Right lobe of liver (tissue), 6 donors: ENCODE data around the gene FMO2. TPM values are rescaled to one million over a fixed set of nuclear protein-coding genes. Genes with fewer than 3 reads are reported as not detected.

Experiments used
- ATAC-seq, 4 donors: fragments of 200-7000 bp; cut with Tn5 transposase; one replicate each; pipeline ENCODE4 v1.9.1; 2020; ENCODE audit warnings: mild to moderate bottlenecking in 4 of 4, moderate library complexity in 4 of 4
- DNase-seq, 3 donors: peaks; one replicate each; pipeline ENCODE4 v3.0.0-alpha.2; 2020
- H3K27ac ChIP-seq, 3 donors: fragments of 200-600 bp; one replicate each; pipeline ENCODE4 v1.8.0; 2022
- H3K27me3 ChIP-seq, 2 donors: fragments of 200-600 bp; one replicate each; pipeline ENCODE4 v1.8.0; 2022
- H3K36me3 ChIP-seq, 4 donors: fragments of 200-600 bp; sonication (generic) in 1 of 4; one replicate each; pipeline versions ENCODE4 v1.5.1 to v1.8.0; 2017 to 2022; ENCODE audit warnings: control low read depth in 1 of 4
- H3K4me1 ChIP-seq, 4 donors: fragments of 200-600 bp; sonication (generic) in 1 of 4; one replicate each; pipeline versions ENCODE4 v1.5.1 to v1.8.0; 2017 to 2022; ENCODE audit warnings: control low read depth in 1 of 4
- H3K4me3 ChIP-seq, 3 donors: fragments of 200-600 bp; one replicate each; pipeline ENCODE4 v1.8.0; 2022
- H3K9me3 ChIP-seq, 4 donors: fragments of 200-600 bp; sonication (generic) in 1 of 4; one replicate each; pipeline versions ENCODE4 v1.5.1 to v1.8.0; 2017 to 2022; ENCODE audit warnings: control low read depth in 1 of 4
- POLR2A ChIP-seq: fragments of 450-650 bp; IDR thresholded peaks from one replicate; pipeline ENCODE4 v1.6.1; 2017; ENCODE audit warnings: antibody characterized with exemption, mild to moderate bottlenecking
- WGBS: methylation state at CpG from one replicate; pipeline ENCODE4 v1.1.6; 2018; ENCODE audit warnings: low coverage, low lambda C conversion rate; ENCODE audit not compliant: insufficient coverage; ENCODE audit errors: missing lambda C conversion rate; 5-methylcytosine and 5-hydroxymethylcytosine counted together
- intact Hi-C, 2 donors: fragments of 100-400 bp; cut with DNase I; formaldehyde crosslinking; loops; one replicate each; pipeline versions ENCODE4 v1.11.2 to v1.14.1; 2022
- long read RNA-seq: library from polyadenylated mRNA; unstranded; transcript quantifications from one replicate; pipeline ENCODE4 v2.0.0, GENCODE V29; 2019
- total RNA-seq, 6 experiments: library from RNA; depleted of rRNA in 2 of 6; stranded (reverse); fragments of >200 nt in 2 of 6; fragmentation: NEBNext Ultra II Directional in 3 of 6; extraction: Animal tissue kit (Norgen Biotek cat#: 25700) in 3 of 6; gene quantifications; one replicate each; pipeline versions ENCODE4 v1.1.0 to v1.2.4, GENCODE V29; 2016 to 2023
- TF ChIP-seq, protein P1 (sequence below), 4 donors: fragments of 200-600 bp in 3 of 4; fragments of 450-650 bp in 1 of 4; IDR thresholded peaks; one replicate each; pipeline versions ENCODE4 v1.5.1 to v1.8.0; 2016 to 2022; ENCODE audit warnings: antibody characterized with exemption in 4 of 4, mild to moderate bottlenecking in 2 of 4
- donor health status: DM: no; HTN: yes; CAD: no.
- donor health status: DM: no; HTN: no; CAD: no.
- donor health status: DM: no; HTN: no; CAD: no.
- donor health status: DM: no; HTN: yes; CAD: no.
- donor health status: DM: no; HTN: yes; CAD: no.

Gene FMO2, protein sequence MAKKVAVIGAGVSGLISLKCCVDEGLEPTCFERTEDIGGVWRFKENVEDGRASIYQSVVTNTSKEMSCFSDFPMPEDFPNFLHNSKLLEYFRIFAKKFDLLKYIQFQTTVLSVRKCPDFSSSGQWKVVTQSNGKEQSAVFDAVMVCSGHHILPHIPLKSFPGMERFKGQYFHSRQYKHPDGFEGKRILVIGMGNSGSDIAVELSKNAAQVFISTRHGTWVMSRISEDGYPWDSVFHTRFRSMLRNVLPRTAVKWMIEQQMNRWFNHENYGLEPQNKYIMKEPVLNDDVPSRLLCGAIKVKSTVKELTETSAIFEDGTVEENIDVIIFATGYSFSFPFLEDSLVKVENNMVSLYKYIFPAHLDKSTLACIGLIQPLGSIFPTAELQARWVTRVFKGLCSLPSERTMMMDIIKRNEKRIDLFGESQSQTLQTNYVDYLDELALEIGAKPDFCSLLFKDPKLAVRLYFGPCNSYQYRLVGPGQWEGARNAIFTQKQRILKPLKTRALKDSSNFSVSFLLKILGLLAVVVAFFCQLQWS
- 1 to 10 TPM; 1.0 to 6.8 (median 3.9) TPM for total RNA-seq
- long read RNA-seq: 0 reads

DNA sequence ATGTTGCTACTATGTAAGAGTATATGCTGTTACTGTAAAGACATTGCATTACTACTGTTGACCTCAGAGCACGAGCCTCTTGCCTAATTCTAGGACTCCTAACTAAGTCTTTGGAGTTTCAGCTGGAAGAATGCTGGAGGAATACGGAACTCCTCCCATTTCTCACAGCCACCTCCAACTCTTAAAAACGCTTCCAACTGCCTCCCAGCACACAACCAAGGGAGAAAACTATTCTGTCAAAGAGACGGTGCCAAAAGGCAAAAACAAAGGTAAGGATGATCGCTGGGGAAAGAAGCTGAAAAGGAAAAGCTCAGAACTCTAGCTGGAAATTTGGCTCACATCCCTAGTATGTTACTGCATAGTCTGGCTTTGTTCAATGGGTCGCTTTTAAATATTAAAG lies at the start of gene FMO2:
FMO2 (plus strand) TSS at position 210 of the 400 bp plus-strand sequence. CDS start 414 bp downstream, outside the sequence.
- Histone ChIP-seq H3K4me3 (no peak within 1 kb of the TSS), H3K4me1 (peaks cover 0 to 4% (median 1%) of the 10 kb centered on the region in 4 donors), H3K9me3 (no peaks in the 10 kb centered on the region), H3K36me3 (no peaks in the 10 kb centered on the region), H3K27me3 (no peaks in the 10 kb centered on the region), H3K27ac (no peak within 1 kb of the TSS)
- ATAC-seq (no peak), DNase-seq (no peak)
- intact Hi-C loops: no loop called here
- WGBS: 73% methylated on average over 5 of the region's 6 CpGs
- no peak for TF ChIP-seq POLR2A
- TF ChIP-seq, protein P1, sequence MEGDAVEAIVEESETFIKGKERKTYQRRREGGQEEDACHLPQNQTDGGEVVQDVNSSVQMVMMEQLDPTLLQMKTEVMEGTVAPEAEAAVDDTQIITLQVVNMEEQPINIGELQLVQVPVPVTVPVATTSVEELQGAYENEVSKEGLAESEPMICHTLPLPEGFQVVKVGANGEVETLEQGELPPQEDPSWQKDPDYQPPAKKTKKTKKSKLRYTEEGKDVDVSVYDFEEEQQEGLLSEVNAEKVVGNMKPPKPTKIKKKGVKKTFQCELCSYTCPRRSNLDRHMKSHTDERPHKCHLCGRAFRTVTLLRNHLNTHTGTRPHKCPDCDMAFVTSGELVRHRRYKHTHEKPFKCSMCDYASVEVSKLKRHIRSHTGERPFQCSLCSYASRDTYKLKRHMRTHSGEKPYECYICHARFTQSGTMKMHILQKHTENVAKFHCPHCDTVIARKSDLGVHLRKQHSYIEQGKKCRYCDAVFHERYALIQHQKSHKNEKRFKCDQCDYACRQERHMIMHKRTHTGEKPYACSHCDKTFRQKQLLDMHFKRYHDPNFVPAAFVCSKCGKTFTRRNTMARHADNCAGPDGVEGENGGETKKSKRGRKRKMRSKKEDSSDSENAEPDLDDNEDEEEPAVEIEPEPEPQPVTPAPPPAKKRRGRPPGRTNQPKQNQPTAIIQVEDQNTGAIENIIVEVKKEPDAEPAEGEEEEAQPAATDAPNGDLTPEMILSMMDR (IDR thresholded peaks at IDR 0.05): no peak

DNA sequence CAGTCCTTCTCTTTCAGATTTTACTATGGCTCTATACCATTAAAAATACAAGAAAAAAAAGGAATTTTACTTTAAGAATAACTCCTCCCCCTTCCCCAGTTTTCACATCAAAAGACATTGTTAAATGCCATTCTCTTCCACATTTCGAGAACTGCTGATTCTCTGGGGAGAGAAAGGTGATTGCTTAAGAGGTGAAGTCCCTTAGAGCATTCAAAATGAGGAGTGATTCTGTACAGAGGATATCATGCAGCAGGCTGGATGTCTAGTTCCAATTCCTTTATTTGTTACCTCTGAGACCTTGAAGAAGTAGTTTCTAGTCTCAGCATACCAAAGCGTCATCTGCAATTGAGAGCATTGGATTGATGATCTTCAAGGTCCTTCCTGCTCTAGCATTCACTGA lies 47.5 kb upstream of the FMO2 start:
- ATAC-seq: no peak
- peaks cover 0 to 22% (median 10%) of the 10 kb centered on the region in 4 donors for H3K4me1 ChIP-seq
- intact Hi-C loops: no loop called here
- H3K27me3 ChIP-seq: no peaks in the 10 kb centered on the region
- no peaks in the 10 kb centered on the region for H3K36me3 ChIP-seq
- no peak for DNase-seq
- no peak overlapping the region for H3K27ac ChIP-seq
- WGBS: 66% methylated on average over 2 of the region's 2 CpGs
- no peaks in the 10 kb centered on the region for H3K9me3 ChIP-seq
- no peak for TF ChIP-seq POLR2A
- TF ChIP-seq, protein P1 (IDR thresholded peaks at IDR 0.05): no peak
- H3K4me3 ChIP-seq: no peak overlapping the region

DNA sequence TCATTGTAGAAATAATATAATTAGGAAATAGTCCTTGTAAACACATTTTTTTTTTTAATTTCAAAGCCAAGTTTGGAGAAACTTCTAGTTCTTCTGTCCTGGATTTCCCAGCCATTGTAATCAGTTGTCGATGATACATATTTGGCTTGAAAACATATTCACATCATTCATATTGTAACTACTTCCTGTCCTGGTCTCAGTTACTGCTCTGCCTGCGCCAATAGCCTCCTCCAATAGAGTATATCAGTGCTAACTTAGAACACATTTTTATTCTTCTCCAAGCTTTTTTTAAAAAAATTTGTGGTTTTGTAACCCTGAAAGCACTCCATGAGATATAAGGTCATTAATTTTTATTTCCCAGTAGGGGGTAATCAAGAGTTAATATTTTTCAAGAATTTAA lies 46.1 kb upstream of the FMO2 start:
- Histone ChIP-seq H3K36me3 (no peaks in the 10 kb centered on the region), H3K9me3 (no peaks in the 10 kb centered on the region), H3K27ac (no peak overlapping the region), H3K27me3 (no peaks in the 10 kb centered on the region), H3K4me3 (no peak overlapping the region), H3K4me1 (peaks cover 0 to 32% (median 15%) of the 10 kb centered on the region in 4 donors)
- no peak for ATAC-seq
- no peak for DNase-seq
- WGBS: 66% methylated on average over 2 of the region's 2 CpGs
- intact Hi-C loops: no loop called here
- TF ChIP-seq POLR2A: no peak
- TF ChIP-seq, protein P1 (IDR thresholded peaks at IDR 0.05): no peak

DNA sequence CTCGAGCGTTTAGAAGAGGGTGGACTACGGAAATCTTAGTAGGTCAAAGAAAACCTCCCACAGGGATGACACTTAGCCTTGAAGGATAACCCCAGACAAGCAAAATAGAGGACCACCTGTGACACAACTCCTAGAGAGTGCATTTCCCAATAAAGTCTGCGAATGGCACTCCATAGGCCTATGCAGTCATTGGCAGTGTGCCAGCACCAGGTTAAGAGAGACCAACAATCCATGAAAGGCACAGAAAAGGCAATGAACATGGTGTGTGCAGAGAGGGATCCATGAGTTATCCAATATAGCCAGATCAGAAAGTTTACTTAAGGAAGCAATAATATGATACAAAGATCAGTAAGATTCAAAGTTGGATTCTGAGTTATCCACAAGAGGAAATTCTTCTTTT lies 45.2 kb upstream of the FMO2 start:
- no peak for ATAC-seq

More for the DNA sequence above, 45.2 kb upstream of the FMO2 start:
- Histone ChIP-seq H3K4me3 (no peak overlapping the region), H3K27me3 (no peaks in the 10 kb centered on the region), H3K36me3 (no peaks in the 10 kb centered on the region), H3K27ac (peak overlapping the region in 2 of 3 donors; percentile 82 to 90), H3K4me1 (peaks cover 0 to 32% (median 15%) of the 10 kb centered on the region in 4 donors), H3K9me3 (no peaks in the 10 kb centered on the region)
- DNase-seq: no peak
- intact Hi-C loops: no loop called here
- TF ChIP-seq POLR2A: no peak
- TF ChIP-seq, protein P1 (IDR thresholded peaks at IDR 0.05): no peak
- 77% methylated on average over 4 of the region's 4 CpGs for WGBS
